AG09319 (cell line): Measurements from ENCODE around the gene ANKMY1.

Experiments
- DNase-seq: peaks from one replicate; pipeline ENCODE4 v3.0.0-alpha.2; 2010; ENCODE audit warnings: low read depth; ENCODE audit errors: extremely low read depth
- TF ChIP-seq, protein P1 (sequence below): IDR thresholded peaks from 2 replicates; pipeline ENCODE4 v1.5.1; 2011; ENCODE audit warnings: low read depth, mild to moderate bottlenecking, inconsistent platforms, low read length, moderate library complexity

The ANKMY1 gene

DNA sequence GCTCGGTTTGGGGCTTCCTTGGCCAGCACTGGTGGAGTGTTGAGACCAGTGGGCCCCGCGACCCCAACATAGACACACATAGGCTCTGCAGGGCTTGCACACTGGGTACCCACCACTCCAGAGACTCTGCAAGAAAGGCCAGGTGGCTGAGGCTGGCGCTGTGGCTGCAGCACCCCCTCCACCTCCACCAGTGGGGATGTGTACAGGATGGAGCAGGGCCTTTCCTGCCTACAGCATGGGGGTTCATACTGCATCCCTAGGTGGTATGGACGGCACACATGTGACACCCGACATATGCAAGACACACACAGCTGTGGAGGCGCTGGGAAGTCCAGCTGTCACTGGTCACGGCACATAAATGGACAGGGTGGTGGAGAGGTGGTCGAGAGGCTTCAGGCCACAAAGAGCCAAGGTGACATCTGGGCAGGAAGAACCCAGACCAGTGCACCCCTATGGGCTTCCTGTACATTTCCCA lies 11.8 kb upstream of the ANKMY1 start:
- no peak for DNase-seq
- TF ChIP-seq, protein P1, sequence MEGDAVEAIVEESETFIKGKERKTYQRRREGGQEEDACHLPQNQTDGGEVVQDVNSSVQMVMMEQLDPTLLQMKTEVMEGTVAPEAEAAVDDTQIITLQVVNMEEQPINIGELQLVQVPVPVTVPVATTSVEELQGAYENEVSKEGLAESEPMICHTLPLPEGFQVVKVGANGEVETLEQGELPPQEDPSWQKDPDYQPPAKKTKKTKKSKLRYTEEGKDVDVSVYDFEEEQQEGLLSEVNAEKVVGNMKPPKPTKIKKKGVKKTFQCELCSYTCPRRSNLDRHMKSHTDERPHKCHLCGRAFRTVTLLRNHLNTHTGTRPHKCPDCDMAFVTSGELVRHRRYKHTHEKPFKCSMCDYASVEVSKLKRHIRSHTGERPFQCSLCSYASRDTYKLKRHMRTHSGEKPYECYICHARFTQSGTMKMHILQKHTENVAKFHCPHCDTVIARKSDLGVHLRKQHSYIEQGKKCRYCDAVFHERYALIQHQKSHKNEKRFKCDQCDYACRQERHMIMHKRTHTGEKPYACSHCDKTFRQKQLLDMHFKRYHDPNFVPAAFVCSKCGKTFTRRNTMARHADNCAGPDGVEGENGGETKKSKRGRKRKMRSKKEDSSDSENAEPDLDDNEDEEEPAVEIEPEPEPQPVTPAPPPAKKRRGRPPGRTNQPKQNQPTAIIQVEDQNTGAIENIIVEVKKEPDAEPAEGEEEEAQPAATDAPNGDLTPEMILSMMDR, result no peak

DNA sequence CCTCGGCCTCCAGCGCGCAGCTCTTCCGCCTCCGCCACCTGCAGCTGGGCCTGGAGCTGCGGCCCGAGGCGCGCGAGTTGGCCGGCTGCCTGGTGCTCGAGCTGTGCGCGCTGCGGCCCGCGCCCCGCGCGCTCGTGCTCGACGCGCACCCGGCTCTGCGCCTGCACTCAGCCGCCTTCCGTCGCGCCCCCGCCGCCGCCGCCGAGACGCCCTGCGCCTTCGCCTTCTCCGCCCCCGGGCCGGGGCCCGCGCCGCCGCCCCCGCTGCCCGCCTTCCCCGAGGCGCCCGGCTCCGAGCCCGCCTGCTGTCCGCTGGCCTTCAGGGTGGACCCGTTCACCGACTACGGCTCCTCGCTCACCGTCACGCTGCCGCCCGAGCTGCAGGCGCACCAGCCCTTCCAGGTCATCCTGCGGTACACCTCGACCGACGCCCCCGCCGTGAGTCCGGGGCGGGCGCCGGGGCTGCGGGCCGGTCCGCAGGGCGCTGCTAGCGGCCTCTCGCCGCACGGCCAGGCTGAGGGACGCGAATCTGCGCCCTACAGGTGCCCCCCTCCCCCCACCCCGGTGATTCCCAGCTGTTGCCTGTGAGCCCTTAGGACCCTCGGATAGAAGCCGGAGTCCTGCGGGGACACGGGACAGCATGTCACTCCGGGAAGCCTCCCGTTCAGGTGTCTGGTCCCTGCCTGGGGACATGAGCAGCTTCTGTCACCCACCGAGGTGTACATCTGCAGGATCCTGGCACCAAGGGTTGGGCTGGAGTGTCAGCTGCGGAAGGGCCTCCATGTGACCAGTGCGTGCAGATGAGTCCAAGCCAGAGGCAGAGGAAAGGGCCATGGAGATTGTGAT lies 11.1 kb upstream of the ANKMY1 start:
- TF ChIP-seq, protein P1, result no peak
- DNase-seq, result no peak

DNA sequence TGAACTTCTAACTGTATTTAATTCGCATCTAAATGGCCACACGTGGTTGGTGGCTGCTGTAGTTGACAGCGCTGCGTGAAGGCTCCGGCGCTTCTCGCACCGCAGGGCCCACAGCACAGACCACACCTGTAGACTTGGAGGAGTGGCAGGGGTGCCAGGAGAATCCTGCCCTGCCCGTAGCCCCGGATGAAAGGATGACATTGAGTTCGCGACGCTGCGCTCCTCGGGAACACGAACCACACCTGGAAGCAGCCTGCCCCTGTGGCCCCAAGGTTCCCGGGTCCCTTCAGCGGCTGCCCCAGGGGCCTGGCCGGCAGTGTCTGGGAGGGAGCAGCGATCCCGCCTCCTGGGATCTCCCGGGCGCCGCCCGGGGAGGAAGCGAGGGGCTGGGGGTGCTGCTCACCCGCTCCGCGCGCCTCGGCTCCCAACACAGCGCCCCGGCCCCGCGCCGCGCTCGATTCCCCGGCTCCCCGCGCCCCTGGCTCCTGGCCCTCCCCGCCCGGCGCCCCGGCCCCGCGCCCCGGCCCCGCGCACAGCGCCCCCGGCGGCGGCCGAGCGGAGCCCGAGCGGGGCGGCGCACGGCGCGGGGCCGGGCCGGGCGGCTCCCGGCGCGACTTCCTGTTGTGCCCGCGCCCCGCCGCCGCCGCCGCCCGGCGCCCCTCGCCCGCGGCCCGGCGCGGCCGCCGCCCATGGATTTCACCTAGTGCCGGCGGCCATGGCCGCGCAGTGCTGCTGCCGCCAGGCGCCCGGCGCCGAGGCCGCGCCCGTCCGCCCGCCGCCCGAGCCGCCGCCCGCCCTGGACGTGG lies 10.3 kb upstream of the ANKMY1 start, which contains the start of gene RNPEPL1:
Gene RNPEPL1, plus strand, starts transcription at position 613 of the 806 bp plus-strand sequence. Its CDS starts 103 bp downstream, at position 716.
- TF ChIP-seq, protein P1, result no peak
- no peak for DNase-seq

DNA sequence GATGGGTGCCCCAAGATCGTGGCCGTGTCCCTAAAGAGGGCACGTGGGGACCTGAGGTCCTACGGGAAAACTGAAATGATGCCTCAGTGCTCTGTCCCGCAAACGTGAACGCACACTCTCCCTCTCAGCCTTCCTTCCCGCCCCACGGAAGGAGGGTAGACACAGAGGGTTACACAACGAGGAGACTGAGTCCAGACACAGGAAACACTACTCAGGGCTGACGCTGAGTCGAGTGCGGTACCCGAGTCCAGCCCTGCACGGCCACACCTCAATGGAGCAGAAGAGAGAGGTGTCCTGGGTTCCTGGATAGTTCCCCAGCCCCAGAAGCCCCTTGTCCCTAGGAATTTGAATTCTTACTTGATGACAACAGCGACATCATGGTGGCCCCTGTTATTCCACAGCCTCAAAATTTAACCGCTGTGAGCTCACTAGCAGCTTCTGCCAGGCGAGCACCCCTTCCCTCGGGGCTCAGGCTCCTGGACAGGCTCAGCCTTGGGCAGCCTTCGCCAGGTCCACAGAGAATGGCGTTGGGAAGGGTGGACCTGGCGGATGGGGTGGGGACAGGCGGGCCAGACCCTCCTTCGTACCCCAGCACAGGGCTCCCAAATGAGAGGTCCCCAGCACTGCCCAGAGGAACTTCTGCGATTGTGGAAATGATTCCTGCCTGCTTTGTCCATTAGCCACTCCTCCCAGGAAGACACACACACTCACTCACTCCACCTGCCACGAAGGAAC lies 9.5 kb upstream of the ANKMY1 start:
- no peak for DNase-seq
- TF ChIP-seq, protein P1, result no peak

DNA sequence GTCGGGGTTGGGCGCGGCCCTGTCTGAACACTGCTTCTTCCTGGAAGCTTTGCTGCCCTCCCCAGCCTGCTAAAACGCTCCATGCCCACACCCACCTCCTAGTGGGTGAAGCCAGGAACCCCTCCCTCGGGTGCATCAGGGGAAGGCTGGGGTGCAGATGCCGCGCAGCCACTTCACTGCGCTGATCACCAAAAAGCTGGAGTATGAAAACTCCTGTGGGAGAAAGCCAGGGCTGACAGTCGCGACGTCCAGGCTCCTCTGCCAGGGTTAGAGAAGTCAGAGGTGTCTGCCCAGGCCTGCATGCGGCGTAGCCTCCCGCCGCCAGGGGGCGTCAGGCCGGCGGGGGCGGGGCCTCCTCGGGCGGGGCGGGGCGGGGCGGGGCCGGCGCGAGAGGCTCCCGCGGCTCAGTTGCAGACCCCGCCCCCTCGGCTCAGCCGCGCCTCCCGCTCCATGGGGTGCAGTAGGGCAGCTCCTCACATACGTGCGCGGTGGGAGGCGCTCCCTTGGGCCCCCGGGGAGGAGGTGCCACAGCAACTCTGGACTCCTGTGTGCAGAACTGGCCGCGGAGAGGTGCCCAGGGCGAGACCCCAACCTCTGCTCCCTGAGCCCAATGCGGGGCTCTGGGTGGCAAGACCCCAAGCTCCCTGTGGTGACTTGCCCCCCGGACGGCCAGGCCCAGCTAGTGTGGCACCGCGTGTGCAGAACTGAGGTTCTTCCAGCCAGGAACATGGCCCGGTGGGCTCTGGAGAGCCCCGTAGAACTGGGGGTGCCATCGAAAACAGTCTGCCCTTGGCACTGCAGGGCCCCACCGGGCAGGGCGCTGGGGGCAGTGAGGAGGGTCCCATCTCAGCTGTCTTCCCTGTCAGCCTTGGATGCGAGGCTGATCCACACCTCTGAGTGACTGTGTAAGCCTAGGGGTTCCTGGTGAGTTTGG lies 8.7 kb upstream of the ANKMY1 start:
- TF ChIP-seq, protein P1, result peak; percentile 64
- DNase-seq, result no peak
